Right lobe of liver (tissue), 4 donors: ENCODE measurements around the gene ACOT8.

Experiments used
- CTCF ChIP-seq, 4 donors: fragments of 200-600 bp in 3 of 4; fragments of 450-650 bp in 1 of 4; IDR thresholded peaks; one replicate each; pipeline versions ENCODE4 v1.5.1 to v1.8.0; 2016 to 2022; ENCODE audit warnings: antibody characterized with exemption in 4 of 4, mild to moderate bottlenecking in 2 of 4
- POLR2A ChIP-seq: fragments of 450-650 bp; IDR thresholded peaks from one replicate; pipeline ENCODE4 v1.6.1; 2017; ENCODE audit warnings: antibody characterized with exemption, mild to moderate bottlenecking
- donor health status: DM: no; HTN: no; CAD: no.
- donor health status: DM: no; HTN: no; CAD: no.
- donor health status: DM: no; HTN: yes; CAD: no.

- no peak for TF ChIP-seq POLR2A
- no peak for TF ChIP-seq CTCF (IDR thresholded peaks at IDR 0.05)
Measured at GRCh38 chr20:45897289-45897688, 40.1 kb upstream of the ACOT8 start.
